Neural crest cell (in vitro differentiated cells): Measurements from ENCODE around the gene PLAU. TPM values are rescaled to one million over a fixed set of nuclear protein-coding genes. Genes with fewer than 3 reads are reported as not detected.
"Not testable (repeated sequence)": the region's sequence is repeated elsewhere in the genome, so short reads cannot be mapped to it uniquely, and the experiment has no call there.

ENCODE experiments used
- DNase-seq: peaks from one replicate; pipeline ENCODE4 v3.0.0; 2021; ENCODE audit warnings: low read depth, mixed read lengths, low spot score
- H3K27ac Mint-ChIP-seq: one replicate; pipeline ENCODE4 v1.8.0; 2021; ENCODE audit warnings: mild to moderate bottlenecking, mixed read lengths; ENCODE audit not compliant: unreplicated experiment
- H3K27me3 Mint-ChIP-seq: 2 replicates; pipeline ENCODE4 v1.8.0; 2021; ENCODE audit warnings: low read depth, mild to moderate bottlenecking, mixed read lengths
- H3K36me3 Mint-ChIP-seq: 2 replicates; pipeline ENCODE4 v1.8.0; 2021; ENCODE audit warnings: low read depth, mild to moderate bottlenecking, mixed read lengths
- H3K4me1 Mint-ChIP-seq: 2 replicates; pipeline ENCODE4 v1.8.0; 2021; ENCODE audit warnings: mixed read lengths
- H3K4me3 Mint-ChIP-seq: one replicate; pipeline ENCODE4 v1.8.0; 2021; ENCODE audit warnings: mild to moderate bottlenecking, mixed read lengths
- H3K9me3 Mint-ChIP-seq: 2 replicates; pipeline ENCODE4 v1.8.0; 2021; ENCODE audit warnings: mixed read lengths
- CTCF ChIP-seq: fragments of 200-600 bp; sonication (generic); conservative IDR thresholded peaks from 2 replicates; pipeline ENCODE4 v1.5.0; 2021; ENCODE audit warnings: antibody characterized with exemption, mild to moderate bottlenecking
- total RNA-seq: library from RNA; stranded (reverse); gene quantifications from 2 replicates; pipeline ENCODE4 v1.2.1, GENCODE V29; 2021

The PLAU gene
- total RNA-seq, 1 donor from 2014 or later = 3.5 TPM

GRCh38 chr10:73891540-73891939 is 19.4 kb upstream of the PLAU start:
- no peak for TF ChIP-seq CTCF
- Mint-ChIP-seq H3K36me3 (no peaks in the 10 kb centered on the region), H3K27ac (no peak overlapping the region), H3K4me3 (no peak overlapping the region), H3K27me3 (no peaks in the 10 kb centered on the region), H3K4me1 (peaks cover 28% of the 10 kb centered on the region), H3K9me3 (no peaks in the 10 kb centered on the region)
- no peak for DNase-seq

- H3K27me3 Mint-ChIP-seq = no peaks in the 10 kb centered on the region
- no peak for DNase-seq
- H3K4me3 Mint-ChIP-seq = no peak overlapping the region
- no peak for TF ChIP-seq CTCF
- H3K27ac Mint-ChIP-seq = peak overlapping the region; percentile 2
- H3K9me3 Mint-ChIP-seq = no peaks in the 10 kb centered on the region
- peaks cover 22% of the 10 kb centered on the region for H3K4me1 Mint-ChIP-seq
- H3K36me3 Mint-ChIP-seq = no peaks in the 10 kb centered on the region
Measured at GRCh38 chr10:73892310-73893030, 18.5 kb upstream of the PLAU start.

- H3K27ac Mint-ChIP-seq = peak overlapping the region; percentile 57
- TF ChIP-seq CTCF = no peak
- H3K27me3 Mint-ChIP-seq = no peaks in the 10 kb centered on the region
- H3K4me3 Mint-ChIP-seq = no peak overlapping the region
- H3K4me1 Mint-ChIP-seq = peaks cover 22% of the 10 kb centered on the region
- no peak for DNase-seq
- no peaks in the 10 kb centered on the region for H3K9me3 Mint-ChIP-seq
- no peaks in the 10 kb centered on the region for H3K36me3 Mint-ChIP-seq
Measured at GRCh38 chr10:73893426-73893825, 17.5 kb upstream of the PLAU start.

GRCh38 chr10:73894245-73894971 is 16.5 kb upstream of the PLAU start:
- Mint-ChIP-seq H3K27ac (no peak overlapping the region), H3K27me3 (no peaks in the 10 kb centered on the region), H3K4me1 (peaks cover 22% of the 10 kb centered on the region), H3K9me3 (no peaks in the 10 kb centered on the region), H3K36me3 (no peaks in the 10 kb centered on the region), H3K4me3 (no peak overlapping the region)
- no peak for TF ChIP-seq CTCF
- DNase-seq = no peak

- peaks cover 22% of the 10 kb centered on the region for H3K4me1 Mint-ChIP-seq
- H3K27me3 Mint-ChIP-seq, H3K27ac Mint-ChIP-seq, H3K4me3 Mint-ChIP-seq, DNase-seq, H3K9me3 Mint-ChIP-seq, H3K36me3 Mint-ChIP-seq: not testable (repeated sequence)
Measured at GRCh38 chr10:73895381-73895780, 15.6 kb upstream of the PLAU start.

- no peak for TF ChIP-seq CTCF
- Mint-ChIP-seq H3K27ac (no peak overlapping the region), H3K36me3 (no peaks in the 10 kb centered on the region), H3K4me3 (no peak overlapping the region), H3K4me1 (peaks cover 11% of the 10 kb centered on the region), H3K9me3 (no peaks in the 10 kb centered on the region), H3K27me3 (no peaks in the 10 kb centered on the region)
- no peak for DNase-seq
Measured at GRCh38 chr10:73897693-73898092, 13.2 kb upstream of the PLAU start.
